SK-N-MC (cell line): ENCODE results near the gene SDC4.
A peak's percentile ranks its signal among the peaks of the same experiment; 100 is the strongest.

Experiments
- DNase-seq: peaks from one replicate; pipeline ENCODE4 v3.0.0-alpha.2; 2011; ENCODE audit warnings: low read depth, low spot score
- H3K27ac ChIP-seq: fragments of 200-600 bp; sonication (generic); 2 replicates; pipeline ENCODE4 v1.5.1; 2016; ENCODE audit warnings: mixed run types
- H3K36me3 ChIP-seq: fragments of 200-600 bp; sonication (generic); 2 replicates; pipeline ENCODE4 v1.6.1; 2017; ENCODE audit warnings: antibody characterized with exemption, low read length, mixed read lengths; ENCODE audit not compliant: insufficient read depth
- H3K4me3 ChIP-seq: fragments of 200-600 bp; sonication (generic); 2 replicates; pipeline ENCODE4 v1.5.1; 2016
- H3K9ac ChIP-seq: fragments of 200-600 bp; sonication (generic); 2 replicates; pipeline ENCODE4 v1.8.0; 2017; ENCODE audit warnings: mixed run types, mixed read lengths; ENCODE audit not compliant: insufficient read length
- H3K9me3 ChIP-seq: fragments of 200-600 bp; sonication (generic); 2 replicates; pipeline ENCODE4 v1.6.1; 2017; ENCODE audit warnings: low read depth, mild to moderate bottlenecking, antibody characterized with exemption, low read length, moderate library complexity, mixed read lengths
- EZH2 ChIP-seq: fragments of 200-600 bp; sonication (generic); IDR thresholded peaks from one replicate; pipeline ENCODE4 v1.6.1; 2017; ENCODE audit warnings: antibody characterized with exemption
- FOXP2 ChIP-seq: optimal IDR thresholded peaks from 2 replicates; pipeline ENCODE3; 2011; ENCODE audit warnings: mild to moderate bottlenecking, moderate library complexity; ENCODE audit not compliant: insufficient read depth; ENCODE audit errors: extremely low read length, control extremely low read depth
- POLR2AphosphoS5 ChIP-seq: IDR thresholded peaks from 2 replicates; pipeline ENCODE4 v1.6.1; 2012; ENCODE audit warnings: mild to moderate bottlenecking, low read depth, low read length, borderline replicate concordance

The SDC4 gene

DNA sequence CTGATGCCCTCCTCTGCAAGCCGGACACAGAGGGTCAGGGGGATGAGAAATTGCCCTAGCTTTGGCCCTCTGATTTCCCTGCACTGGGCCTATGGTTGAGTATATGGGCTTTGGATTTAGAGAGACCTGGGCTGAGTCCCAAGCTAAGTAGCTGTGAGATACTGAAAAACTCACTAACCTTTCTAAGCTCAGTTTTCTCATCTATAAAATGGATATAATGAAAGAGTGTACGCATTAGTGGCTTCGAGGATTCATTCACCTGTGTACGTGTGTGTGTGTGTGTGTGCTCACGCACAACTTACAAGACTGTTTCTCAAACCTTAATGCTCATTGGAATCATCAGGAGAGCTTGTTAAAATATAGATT lies 54.2 kb downstream of the SDC4 start:
- H3K36me3 ChIP-seq, result no peaks in the 10 kb centered on the region
- peak overlapping the region; percentile 89 for H3K4me3 ChIP-seq
- TF ChIP-seq EZH2, result no peak
- no peak for TF ChIP-seq POLR2AphosphoS5
- TF ChIP-seq FOXP2, result no peak
- no peaks in the 10 kb centered on the region; the same call in 1 of the 2 replicates for H3K9me3 ChIP-seq
- no peak for DNase-seq
- no peak overlapping the region for H3K9ac ChIP-seq
- H3K27ac ChIP-seq, result no peak overlapping the region

- Histone ChIP-seq H3K9ac (peak overlapping the region; percentile 83), H3K27ac (no peak overlapping the region), H3K9me3 (no peaks in the 10 kb centered on the region; the same call in 1 of the 2 replicates), H3K4me3 (peak overlapping the region; percentile 89), H3K36me3 (no peaks in the 10 kb centered on the region)
- peak; percentile 44; the same call in 1 of the 2 replicates for TF ChIP-seq POLR2AphosphoS5
- TF ChIP-seq FOXP2, result no peak
- no peak for TF ChIP-seq EZH2
- no peak for DNase-seq
Observed at GRCh38 chr20:45293041-45294002, 54.9 kb downstream of the SDC4 start.

GRCh38 chr20:45292343-45292742 lies 55.9 kb downstream of the SDC4 start:
- no peak overlapping the region for H3K4me3 ChIP-seq
- TF ChIP-seq FOXP2 (no peak), POLR2AphosphoS5 (no peak), EZH2 (no peak)

DNA sequence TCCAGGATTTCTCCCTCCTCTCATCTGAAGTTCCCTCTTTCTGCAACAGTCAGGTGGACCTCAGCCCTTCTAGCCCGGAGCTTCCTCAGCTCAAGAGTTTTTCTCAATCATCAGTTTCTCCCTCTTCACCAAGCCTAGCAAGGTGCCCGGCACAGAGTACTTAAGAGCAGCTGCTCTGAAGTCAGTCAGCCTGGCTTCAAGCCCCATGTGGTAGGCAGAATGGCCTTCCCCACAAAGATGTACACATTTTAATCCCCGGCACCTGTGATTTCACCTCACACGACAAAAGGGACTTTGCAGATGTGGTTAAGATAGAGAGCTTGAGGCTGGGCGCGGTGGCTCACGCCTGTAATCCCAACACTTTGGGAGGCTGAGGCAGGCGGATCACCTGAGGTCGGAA lies 56.7 kb downstream of the SDC4 start:
- Histone ChIP-seq H3K9me3 (no peaks in the 10 kb centered on the region; the same call in 1 of the 2 replicates), H3K9ac (no peak overlapping the region), H3K36me3 (no peaks in the 10 kb centered on the region), H3K4me3 (no peak overlapping the region), H3K27ac (no peak overlapping the region)
- no peak for DNase-seq
- TF ChIP-seq POLR2AphosphoS5 (no peak), FOXP2 (no peak), EZH2 (no peak)

More at GRCh38 chr20:45292343-45292742, 55.9 kb downstream of the SDC4 start:
- Histone ChIP-seq H3K9me3 (no peaks in the 10 kb centered on the region; the same call in 1 of the 2 replicates), H3K36me3 (no peaks in the 10 kb centered on the region), H3K27ac (no peak overlapping the region), H3K9ac (no peak overlapping the region)
- DNase-seq, result no peak

- no peak overlapping the region for H3K27ac ChIP-seq
- H3K36me3 ChIP-seq, result no peaks in the 10 kb centered on the region
- H3K9ac ChIP-seq, result no peak overlapping the region
- TF ChIP-seq POLR2AphosphoS5 (no peak), FOXP2 (no peak)
- H3K4me3 ChIP-seq, result no peak overlapping the region
- H3K9me3 ChIP-seq, result no peaks in the 10 kb centered on the region; the same call in 1 of the 2 replicates
- no peak for DNase-seq
Observed at GRCh38 chr20:45290677-45291355, 57.4 kb downstream of the SDC4 start.

DNA sequence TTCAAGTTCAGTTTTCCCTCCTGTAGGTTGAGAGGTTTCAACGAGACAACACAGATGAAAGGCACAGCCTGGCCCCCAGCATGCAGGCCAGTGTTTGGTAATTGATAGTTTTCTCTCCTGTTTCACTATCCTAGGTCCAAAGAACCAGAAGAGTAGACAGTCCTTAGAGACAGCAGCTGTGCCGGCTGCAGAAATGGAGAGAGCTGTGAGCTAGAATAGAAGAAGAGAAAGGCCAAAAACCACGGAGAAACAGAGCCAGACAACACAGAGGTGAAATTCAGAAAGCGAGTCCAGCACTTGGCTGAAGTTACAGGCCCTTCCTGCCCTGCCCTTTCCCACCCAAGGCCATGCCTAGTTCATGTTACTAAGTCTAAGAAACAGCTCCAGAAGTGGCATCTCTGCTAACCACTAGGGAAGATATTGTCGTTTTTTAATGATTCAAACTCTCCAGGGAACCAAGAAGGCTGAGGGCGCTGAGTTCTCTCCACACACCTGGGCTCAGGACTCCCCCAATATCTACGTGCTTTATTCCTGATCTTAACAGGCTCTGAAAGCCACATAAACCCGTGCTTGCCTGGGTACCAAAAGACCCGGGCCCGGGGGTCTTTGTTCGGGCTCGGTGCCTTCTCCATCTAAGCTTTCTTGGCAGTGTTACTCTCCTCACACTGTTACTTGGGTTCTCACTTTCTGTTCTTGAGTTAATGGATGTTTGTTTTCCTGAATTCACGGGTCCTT lies 58.1 kb downstream of the SDC4 start:
- Histone ChIP-seq H3K36me3 (no peaks in the 10 kb centered on the region), H3K4me3 (no peak overlapping the region), H3K9me3 (no peaks in the 10 kb centered on the region; the same call in 1 of the 2 replicates), H3K9ac (no peak overlapping the region), H3K27ac (no peak overlapping the region)
- DNase-seq, result no peak
- no peak for TF ChIP-seq EZH2

GRCh38 chr20:45288860-45289259 lies 59.4 kb downstream of the SDC4 start:
- DNase-seq, result no peak
- TF ChIP-seq FOXP2 (no peak), EZH2 (no peak), POLR2AphosphoS5 (no peak)

DNA sequence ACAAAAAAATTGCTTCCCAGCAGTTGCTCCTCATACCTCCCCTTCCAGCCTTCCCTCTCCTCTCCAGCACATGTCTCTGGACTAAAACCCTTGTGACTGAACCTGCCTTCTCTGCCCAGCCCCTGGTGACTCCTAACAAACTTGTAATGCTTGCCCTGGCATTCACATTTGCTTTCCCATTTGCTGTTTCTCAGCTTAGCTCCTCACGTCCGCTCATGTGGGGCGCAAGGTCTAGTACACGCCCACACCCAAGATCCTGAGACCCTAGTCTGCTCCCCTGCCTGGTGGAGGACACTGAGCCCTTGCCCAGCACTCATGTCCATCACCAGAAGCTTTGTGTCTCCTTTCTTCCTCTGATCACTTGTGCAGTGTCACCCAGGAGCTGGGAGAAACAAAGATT lies 59.8 kb downstream of the SDC4 start:
- Histone ChIP-seq H3K36me3 (no peaks in the 10 kb centered on the region), H3K9me3 (no peaks in the 10 kb centered on the region), H3K4me3 (no peak overlapping the region), H3K27ac (no peak overlapping the region), H3K9ac (no peak overlapping the region)
- TF ChIP-seq EZH2, result no peak
- TF ChIP-seq FOXP2, result no peak
- no peak for TF ChIP-seq POLR2AphosphoS5
- no peak for DNase-seq

More at GRCh38 chr20:45288860-45289259, 59.4 kb downstream of the SDC4 start:
- H3K27ac ChIP-seq, result no peak overlapping the region
- no peaks in the 10 kb centered on the region for H3K9me3 ChIP-seq
- H3K9ac ChIP-seq, result no peak overlapping the region
- no peak overlapping the region for H3K4me3 ChIP-seq
- no peaks in the 10 kb centered on the region for H3K36me3 ChIP-seq
